GM10266 (cell line): ENCODE results near the gene GLYR1.

Source experiments
- DNase-seq: peaks from one replicate; pipeline ENCODE4 v3.0.0; 2012; ENCODE audit errors: extremely low spot score
- CTCF ChIP-seq: IDR thresholded peaks from 2 replicates; pipeline ENCODE4 v1.5.1; 2012; ENCODE audit warnings: mild to moderate bottlenecking, low read depth; ENCODE audit not compliant: control insufficient read depth, insufficient read depth; ENCODE audit errors: missing control alignments

Gene GLYR1

DNA sequence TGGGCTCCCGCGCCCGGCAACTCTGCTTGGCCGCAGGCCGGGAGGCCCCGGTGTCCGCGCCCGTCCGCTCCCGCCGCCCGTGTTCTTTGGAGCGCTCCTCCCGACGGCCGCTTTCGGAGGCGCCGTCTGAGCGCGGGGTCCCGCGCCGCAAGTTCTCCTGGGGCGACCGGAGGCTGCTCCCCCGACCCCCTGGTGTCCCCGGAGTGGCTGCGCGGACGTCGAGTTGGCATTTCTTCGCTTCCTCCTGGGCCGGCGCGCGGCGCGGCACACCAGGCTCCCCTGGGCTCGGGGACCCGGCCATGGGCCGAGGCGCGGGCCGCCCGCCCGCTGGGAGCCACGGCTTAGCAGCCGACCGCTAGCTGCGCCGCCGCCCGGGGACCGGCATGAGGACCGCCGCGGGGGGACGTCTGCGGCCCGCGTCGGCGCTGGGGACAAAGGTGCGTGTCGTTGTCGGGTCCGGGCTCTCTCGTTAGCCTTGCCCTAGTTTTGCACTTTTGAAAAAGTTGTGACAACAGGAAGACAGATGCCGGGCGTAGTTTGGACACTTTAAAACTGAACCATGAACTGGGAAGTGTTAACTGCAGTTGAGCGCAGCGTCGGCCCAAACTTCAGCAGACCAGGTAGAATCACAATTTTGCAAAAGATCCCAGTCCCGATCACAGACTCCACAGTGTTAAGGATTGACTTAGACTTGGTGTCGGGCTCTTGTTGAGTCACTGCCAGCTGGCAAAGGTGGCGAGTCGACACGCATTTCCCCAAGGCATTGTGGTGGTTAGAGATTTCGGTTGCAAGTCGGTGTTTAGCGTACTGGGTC lies 893 bp upstream of the GLYR1 start:
- DNase-seq: no peak
- no peak for TF ChIP-seq CTCF

GRCh38 chr16:4846503-4846900 lies 586 bp downstream of the GLYR1 start:
- TF ChIP-seq CTCF: no peak
- peak; percentile 51 for DNase-seq

GRCh38 chr16:4840984-4841383 lies 6.1 kb downstream of the GLYR1 start:
- no peak for DNase-seq
- TF ChIP-seq CTCF: no peak

GRCh38 chr16:4839942-4840341 lies 7.1 kb downstream of the GLYR1 start:
- no peak for TF ChIP-seq CTCF
- DNase-seq: no peak

DNA sequence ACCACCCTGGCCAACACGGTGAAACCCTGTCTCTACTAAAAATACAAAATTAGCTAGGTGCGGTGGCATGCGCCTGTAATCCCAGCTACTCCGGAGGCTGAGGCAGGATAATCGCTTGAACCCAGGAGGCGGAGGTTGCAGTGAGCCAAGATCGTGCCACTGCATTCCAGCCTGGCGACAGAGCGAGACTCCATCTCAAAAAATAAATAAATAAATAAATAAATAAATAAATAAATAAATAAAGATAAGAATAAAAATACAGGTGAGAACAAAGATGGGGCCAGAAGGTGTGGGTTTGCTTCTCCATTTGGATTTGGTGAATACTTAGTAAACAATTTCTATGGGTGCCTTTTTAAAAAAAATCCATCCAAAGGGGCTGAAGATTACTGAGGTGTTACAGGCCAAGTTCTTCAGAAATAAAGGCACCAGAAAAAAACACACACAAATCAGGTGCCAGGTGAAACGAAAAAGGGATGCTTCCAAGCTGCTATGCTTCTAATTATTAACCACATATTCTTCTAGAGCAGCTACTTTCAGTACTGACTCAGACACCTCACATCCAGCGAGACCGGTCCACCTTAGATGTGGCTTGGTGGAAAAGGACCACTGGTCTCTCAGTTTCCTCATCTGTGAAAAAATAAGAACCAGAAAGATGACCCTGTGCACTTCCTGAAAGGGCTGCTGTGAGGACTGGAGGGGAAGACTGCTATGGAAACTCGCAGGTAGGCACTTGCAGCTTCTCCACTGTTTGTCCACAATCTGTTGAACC lies 9.2 kb downstream of the GLYR1 start:
- no peak for TF ChIP-seq CTCF
- no peak for DNase-seq

- no peak for TF ChIP-seq CTCF
- DNase-seq: no peak
Observed at GRCh38 chr16:4836727-4837126, 10.4 kb downstream of the GLYR1 start.

- peak; percentile 24 for DNase-seq
- TF ChIP-seq CTCF: no peak
Observed at GRCh38 chr16:4833584-4833983, 13.5 kb downstream of the GLYR1 start.
